Occipital lobe (tissue), 2 donors: ENCODE data around the gene MYPN. TPM values are rescaled to one million over a fixed set of nuclear protein-coding genes. Genes with fewer than 3 reads are reported as not detected.
"Not testable (repeated sequence)": the region's sequence is repeated elsewhere in the genome, so short reads cannot be mapped to it uniquely, and the experiment has no call there.

Experiments
- DNase-seq: peaks from one replicate; lab custom pipeline; 2025; lab: John Stamatoyannopoulos, UW
- total RNA-seq: library from RNA; depleted of rRNA; stranded (reverse); fragments of >200 nt; gene quantifications from one replicate; pipeline ENCODE4 v1.2.3, GENCODE V29; 2014

The MYPN gene, protein sequence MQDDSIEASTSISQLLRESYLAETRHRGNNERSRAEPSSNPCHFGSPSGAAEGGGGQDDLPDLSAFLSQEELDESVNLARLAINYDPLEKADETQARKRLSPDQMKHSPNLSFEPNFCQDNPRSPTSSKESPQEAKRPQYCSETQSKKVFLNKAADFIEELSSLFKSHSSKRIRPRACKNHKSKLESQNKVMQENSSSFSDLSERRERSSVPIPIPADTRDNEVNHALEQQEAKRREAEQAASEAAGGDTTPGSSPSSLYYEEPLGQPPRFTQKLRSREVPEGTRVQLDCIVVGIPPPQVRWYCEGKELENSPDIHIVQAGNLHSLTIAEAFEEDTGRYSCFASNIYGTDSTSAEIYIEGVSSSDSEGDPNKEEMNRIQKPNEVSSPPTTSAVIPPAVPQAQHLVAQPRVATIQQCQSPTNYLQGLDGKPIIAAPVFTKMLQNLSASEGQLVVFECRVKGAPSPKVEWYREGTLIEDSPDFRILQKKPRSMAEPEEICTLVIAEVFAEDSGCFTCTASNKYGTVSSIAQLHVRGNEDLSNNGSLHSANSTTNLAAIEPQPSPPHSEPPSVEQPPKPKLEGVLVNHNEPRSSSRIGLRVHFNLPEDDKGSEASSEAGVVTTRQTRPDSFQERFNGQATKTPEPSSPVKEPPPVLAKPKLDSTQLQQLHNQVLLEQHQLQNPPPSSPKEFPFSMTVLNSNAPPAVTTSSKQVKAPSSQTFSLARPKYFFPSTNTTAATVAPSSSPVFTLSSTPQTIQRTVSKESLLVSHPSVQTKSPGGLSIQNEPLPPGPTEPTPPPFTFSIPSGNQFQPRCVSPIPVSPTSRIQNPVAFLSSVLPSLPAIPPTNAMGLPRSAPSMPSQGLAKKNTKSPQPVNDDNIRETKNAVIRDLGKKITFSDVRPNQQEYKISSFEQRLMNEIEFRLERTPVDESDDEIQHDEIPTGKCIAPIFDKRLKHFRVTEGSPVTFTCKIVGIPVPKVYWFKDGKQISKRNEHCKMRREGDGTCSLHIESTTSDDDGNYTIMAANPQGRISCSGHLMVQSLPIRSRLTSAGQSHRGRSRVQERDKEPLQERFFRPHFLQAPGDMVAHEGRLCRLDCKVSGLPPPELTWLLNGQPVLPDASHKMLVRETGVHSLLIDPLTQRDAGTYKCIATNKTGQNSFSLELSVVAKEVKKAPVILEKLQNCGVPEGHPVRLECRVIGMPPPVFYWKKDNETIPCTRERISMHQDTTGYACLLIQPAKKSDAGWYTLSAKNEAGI (N-terminal part only)
- total RNA-seq: not detected

DNA sequence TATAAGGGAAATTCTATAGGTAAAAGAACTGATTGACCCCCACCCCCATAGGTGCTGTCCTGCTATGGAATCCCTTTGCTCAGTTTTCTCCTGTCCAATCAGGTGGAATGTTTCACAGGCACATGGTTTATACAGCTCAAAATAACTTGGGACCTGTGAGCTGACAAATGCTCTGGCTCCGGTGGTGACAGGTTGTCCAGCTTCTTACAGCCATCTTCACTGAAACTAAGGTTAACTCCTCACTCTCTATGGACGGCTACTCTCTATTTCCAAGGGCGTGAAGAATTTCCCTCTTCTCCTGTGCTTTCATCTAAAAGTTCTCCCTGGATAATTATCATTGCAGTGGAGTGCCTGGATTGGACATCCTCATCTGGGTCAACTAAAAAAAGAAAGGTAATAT is at the start of gene MYPN:
MYPN (plus strand) TSS at position 158 of the 400 bp plus-strand sequence. CDS start 11,951 bp downstream, outside the sequence.
- no peak for DNase-seq

- no peak for DNase-seq
Measured at GRCh38 chr10:68067029-68067428, 42.3 kb upstream of the MYPN start.

GRCh38 chr10:68067508-68067907 is 41.8 kb upstream of the MYPN start:
- DNase-seq: no peak

DNA sequence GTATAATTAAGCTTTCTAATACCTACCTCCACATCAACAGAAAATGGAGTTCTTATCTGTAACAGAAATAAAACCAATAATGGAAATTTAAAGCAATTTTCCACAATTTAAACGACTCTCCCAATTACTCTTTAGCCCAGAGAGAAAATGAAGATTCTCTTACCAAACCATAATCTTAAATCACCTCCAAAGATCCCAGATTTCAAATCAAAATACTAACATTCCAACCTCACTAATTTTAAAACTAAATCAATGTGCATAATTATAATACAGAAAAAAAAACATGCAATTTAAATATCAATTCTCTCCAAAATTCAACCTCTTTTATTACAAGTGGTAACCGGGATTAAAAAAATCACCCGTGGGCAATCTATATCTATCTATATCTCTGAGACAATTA is 35.7 kb upstream of the MYPN start:
- DNase-seq: no peak

GRCh38 chr10:68074031-68074774 is 35.1 kb upstream of the MYPN start:
- DNase-seq: no peak

- DNase-seq: peak; percentile 88
Measured at GRCh38 chr10:68074775-68075549, 34.3 kb upstream of the MYPN start, which contains the start of gene HERC4. Gene HERC4 (minus strand): TSS chr10:68075283. CDS start chr10:68073108, 2,175 bp downstream.

GRCh38 chr10:68075550-68076004 is 33.7 kb upstream of the MYPN start:
- no peak for DNase-seq

GRCh38 chr10:68076081-68076480 is 33.2 kb upstream of the MYPN start:
- DNase-seq: not testable (repeated sequence)

GRCh38 chr10:68077026-68077425 is 32.3 kb upstream of the MYPN start:
- no peak for DNase-seq

DNA sequence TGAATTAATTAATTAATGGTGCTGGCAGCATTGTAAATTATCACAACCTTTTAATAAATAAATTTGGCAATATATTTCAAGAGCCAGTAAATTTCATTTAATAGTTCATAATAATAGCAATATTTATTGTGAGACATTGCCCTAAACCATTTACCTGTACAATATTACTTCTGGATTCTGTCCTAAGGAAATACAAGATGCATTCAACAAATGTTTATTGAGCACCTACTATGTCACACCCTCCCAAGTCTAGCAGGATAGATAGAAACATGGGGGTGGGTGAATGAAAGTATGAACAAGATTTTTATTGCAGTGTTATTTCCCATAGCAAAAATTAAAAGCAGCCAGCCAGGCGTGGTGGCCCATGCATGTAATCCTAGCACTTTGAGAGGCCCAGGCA is 29.9 kb upstream of the MYPN start:
- DNase-seq: no peak

GRCh38 chr10:68080853-68081431 is 28.3 kb upstream of the MYPN start:
- DNase-seq: no peak

DNA sequence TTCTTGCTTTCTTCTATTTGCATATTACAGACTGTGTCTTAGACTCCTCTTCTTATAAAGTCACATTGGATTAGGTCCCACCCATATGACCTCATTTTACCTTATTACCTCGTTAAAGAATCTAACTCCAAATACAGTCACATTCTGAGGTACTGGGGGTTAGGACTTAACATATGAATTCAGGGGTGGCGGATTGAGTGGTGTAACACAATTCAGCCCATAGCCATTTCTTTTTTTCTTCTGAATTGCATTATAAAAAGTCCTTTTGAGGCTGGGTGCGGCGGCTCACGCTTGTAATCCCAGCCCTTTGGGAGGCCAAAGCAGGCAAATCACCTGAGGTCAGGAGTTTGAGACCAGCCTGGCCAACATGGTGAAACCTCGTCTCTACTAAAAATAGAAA is 27.4 kb upstream of the MYPN start:
- DNase-seq: no peak

DNA sequence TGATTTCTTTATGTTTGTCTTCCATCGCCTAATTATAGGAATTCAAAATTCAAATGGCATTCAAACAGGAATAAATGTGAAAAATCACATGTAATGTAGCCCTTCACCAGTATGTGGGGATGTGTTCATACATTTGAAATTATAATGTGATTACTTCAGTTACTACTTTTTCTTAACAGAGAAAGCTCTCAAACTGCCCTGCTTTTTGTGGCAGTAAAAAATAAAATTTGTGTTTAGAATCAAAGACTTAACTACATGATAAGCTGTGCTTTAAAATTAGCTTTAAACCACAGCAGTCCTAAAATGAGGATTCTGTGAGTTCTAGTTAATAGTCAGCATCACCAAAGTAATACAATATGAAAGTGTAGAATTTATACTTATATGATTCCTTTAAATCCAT is 26.4 kb upstream of the MYPN start:
- no peak for DNase-seq

DNA sequence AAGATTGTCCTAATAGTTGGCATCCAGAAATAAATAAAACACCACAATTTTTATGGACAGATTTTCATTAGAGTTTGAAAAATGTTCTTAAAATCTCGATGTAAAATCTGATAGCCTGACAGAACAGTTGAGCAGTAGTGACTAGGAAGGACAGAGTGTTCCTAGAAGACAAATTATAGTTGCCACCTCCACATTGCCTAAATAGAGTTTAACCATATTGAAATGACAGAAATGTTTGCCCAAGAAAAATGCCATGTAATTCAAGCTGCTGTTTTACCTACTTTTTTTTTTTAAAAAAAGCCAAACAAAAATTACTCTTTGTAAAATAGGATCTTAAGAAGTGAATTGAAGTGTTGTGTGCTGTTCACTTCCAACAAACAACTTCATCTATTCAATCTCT is 25.3 kb upstream of the MYPN start:
- DNase-seq: no peak

- no peak for DNase-seq
Measured at GRCh38 chr10:68084469-68084868, 24.8 kb upstream of the MYPN start.

DNA sequence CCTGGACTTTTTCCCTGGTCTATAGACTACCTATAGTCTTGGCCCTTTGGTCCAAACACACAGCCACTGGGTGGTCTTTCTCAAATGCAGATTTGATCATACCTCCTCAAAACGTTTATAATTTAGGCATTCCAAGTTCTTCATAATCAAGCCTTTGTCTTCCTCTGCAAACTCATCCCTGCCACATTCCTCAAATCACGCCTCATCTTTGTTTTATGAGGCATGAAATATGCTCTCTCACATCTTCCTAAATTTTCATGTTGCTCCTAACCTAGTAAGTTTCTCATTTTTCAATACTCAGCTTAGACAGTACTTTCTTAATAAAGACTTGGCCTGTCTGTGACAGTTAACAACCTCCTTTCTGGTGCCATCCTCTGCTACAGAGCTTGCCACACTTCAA is 23.3 kb upstream of the MYPN start:
- DNase-seq: no peak

DNA sequence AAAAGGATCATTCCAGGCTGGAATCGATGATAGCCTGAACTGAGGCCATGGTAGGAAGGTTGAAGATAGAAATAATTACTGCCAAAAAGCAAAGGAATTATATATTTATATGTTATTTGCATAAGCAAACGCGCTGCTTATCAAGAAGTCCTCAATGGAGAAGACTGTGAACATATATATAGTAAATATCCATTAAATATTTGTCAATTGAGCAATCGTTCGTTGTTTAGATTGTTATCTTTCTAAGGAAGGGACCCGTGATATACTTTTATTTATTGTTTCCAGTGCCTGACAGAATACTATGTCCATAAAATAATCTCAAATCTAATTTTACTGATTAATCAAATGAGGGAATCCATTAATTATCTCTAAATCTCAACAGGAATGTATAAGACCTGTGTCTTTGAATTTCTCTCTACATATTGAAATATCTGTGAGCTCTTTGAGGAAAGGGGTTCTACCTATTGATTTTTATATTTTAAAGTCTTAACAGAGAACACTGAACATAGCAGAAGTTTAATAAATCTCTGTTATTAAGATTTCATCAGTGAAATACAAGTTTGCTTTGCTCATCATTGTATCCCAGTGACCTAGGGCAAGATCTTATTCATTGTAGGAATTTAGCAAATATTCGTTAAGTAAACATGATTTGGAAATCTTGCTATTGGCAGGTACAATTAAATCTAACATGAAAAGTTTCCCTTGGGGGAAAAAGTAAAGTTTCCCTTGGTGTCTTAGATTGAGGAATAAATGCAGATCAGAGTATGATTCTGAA is 22.2 kb upstream of the MYPN start:
- no peak for DNase-seq

DNA sequence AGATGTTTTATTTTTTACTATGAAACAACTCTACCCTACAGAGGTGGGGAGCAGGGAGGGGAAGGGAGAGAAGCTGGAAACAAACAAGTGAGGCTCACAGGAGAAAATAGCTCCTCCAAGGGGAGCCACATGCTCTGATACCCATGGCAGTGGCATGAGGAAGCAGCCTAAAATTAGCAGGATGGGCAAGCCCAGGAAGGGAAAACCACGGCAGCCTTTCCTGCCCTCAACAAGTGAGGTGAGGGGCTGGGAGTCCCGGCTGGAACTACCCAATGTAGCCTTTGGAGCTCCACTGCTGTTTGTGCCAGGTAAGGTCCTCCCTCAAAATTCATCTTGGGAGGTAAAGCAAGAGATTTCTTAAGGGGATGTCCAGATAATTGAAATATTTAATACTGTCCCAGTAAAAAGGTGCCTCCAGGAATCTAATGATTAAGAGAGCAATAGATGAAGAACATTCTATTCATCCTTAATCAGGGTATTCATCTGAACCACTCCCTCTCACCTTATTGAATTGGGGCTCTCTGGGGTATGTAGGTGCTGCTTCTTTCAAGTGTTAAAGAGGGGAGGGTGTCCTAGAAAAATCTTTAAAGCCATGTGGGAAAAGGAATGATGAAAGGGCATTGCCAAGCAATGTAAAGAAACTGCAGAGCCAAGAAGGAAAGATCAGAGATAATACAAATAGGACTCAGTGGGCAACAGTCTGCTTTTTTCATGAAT is 21.4 kb upstream of the MYPN start:
- no peak for DNase-seq
